ENCODE data around the gene UBE2E2.
"Not testable (repeated sequence)": the region's sequence is repeated elsewhere in the genome, so short reads cannot be mapped to it uniquely, and the experiment has no call there.

The UBE2E2 gene

GRCh38 chr3:23336853-23337252 lies 133.7 kb downstream of the UBE2E2 start:
- not testable (repeated sequence) for DNase-seq

GRCh38 chr3:23341147-23341838 lies 138.2 kb downstream of the UBE2E2 start:
- no peak for DNase-seq

- DNase-seq, result no peak
Measured at GRCh38 chr3:23342343-23342742, 139.2 kb downstream of the UBE2E2 start.

GRCh38 chr3:23343509-23343908 lies 140.4 kb downstream of the UBE2E2 start:
- no peak for DNase-seq

- no peak for DNase-seq
Measured at GRCh38 chr3:23344886-23345285, 141.8 kb downstream of the UBE2E2 start.

- not testable (repeated sequence) for DNase-seq
Measured at GRCh38 chr3:23349444-23349843, 146.3 kb downstream of the UBE2E2 start.

- no peak for DNase-seq
Measured at GRCh38 chr3:23356169-23356568, 153.0 kb downstream of the UBE2E2 start.

GRCh38 chr3:23356923-23357322 lies 153.8 kb downstream of the UBE2E2 start:
- DNase-seq, result no peak

GRCh38 chr3:23359116-23359515 lies 156.0 kb downstream of the UBE2E2 start:
- DNase-seq, result no peak

GRCh38 chr3:23365066-23365465 lies 161.9 kb downstream of the UBE2E2 start:
- DNase-seq, result no peak

GRCh38 chr3:23368731-23369130 lies 165.6 kb downstream of the UBE2E2 start:
- DNase-seq, result no peak

- no peak for DNase-seq
Measured at GRCh38 chr3:23372285-23372684, 169.2 kb downstream of the UBE2E2 start.

- no peak for DNase-seq
Measured at GRCh38 chr3:23376516-23377248, 173.6 kb downstream of the UBE2E2 start.

GRCh38 chr3:23377928-23378672 lies 175.0 kb downstream of the UBE2E2 start:
- no peak for DNase-seq

GRCh38 chr3:23383875-23384274 lies 180.7 kb downstream of the UBE2E2 start:
- DNase-seq, result no peak

GRCh38 chr3:23385327-23385726 lies 182.2 kb downstream of the UBE2E2 start:
- DNase-seq, result no peak

GRCh38 chr3:23387286-23387918 lies 184.3 kb downstream of the UBE2E2 start:
- DNase-seq, result no peak

GRCh38 chr3:23389089-23389488 lies 186.0 kb downstream of the UBE2E2 start:
- DNase-seq, result no peak

- DNase-seq, result no peak
Measured at GRCh38 chr3:23389686-23390085, 186.6 kb downstream of the UBE2E2 start.

- DNase-seq, result no peak
Measured at GRCh38 chr3:23390446-23390845, 187.3 kb downstream of the UBE2E2 start.

GRCh38 chr3:23390989-23391553 lies 187.9 kb downstream of the UBE2E2 start:
- no peak for DNase-seq

GRCh38 chr3:23395115-23395514 lies 192.0 kb downstream of the UBE2E2 start:
- no peak for DNase-seq

GRCh38 chr3:23396746-23397145 lies 193.6 kb downstream of the UBE2E2 start:
- DNase-seq, result no peak

Measured in RPMI8226 (cell line).